Lower lobe of right lung (tissue), 2 donors: ENCODE data around the gene ATP13A4. TPM values are rescaled to one million over a fixed set of nuclear protein-coding genes. Genes with fewer than 3 reads are reported as not detected.

Source experiments
- ATAC-seq, 2 donors: fragments of 200-7000 bp; cut with Tn5 transposase; one replicate each; pipeline ENCODE4 v1.9.1; 2020 to 2022; ENCODE audit warnings: mild to moderate bottlenecking in 2 of 2, moderate library complexity in 2 of 2
- DNase-seq: peaks from one replicate; pipeline ENCODE4 v3.0.0-alpha.2; 2020
- H3K27ac ChIP-seq: fragments of 200-600 bp; one replicate; pipeline ENCODE4 v1.8.0; 2022
- H3K27me3 ChIP-seq: fragments of 200-600 bp; one replicate; pipeline ENCODE4 v1.8.0; 2022; ENCODE audit warnings: low read depth
- H3K36me3 ChIP-seq: fragments of 200-600 bp; one replicate; pipeline ENCODE4 v1.8.0; 2022; ENCODE audit warnings: mild to moderate bottlenecking
- H3K4me1 ChIP-seq: fragments of 200-600 bp; one replicate; pipeline ENCODE4 v1.8.0; 2022
- H3K4me3 ChIP-seq: fragments of 200-600 bp; one replicate; pipeline ENCODE4 v1.8.0; 2022; ENCODE audit warnings: mild to moderate bottlenecking
- H3K9me3 ChIP-seq: fragments of 200-600 bp; one replicate; pipeline ENCODE4 v1.8.0; 2022
- intact Hi-C: fragments of 100-400 bp; cut with DNase I; formaldehyde crosslinking; loops from one replicate; pipeline ENCODE4 v1.11.0; 2022
- total RNA-seq: library from RNA; stranded (reverse); fragmentation: NEBNext Ultra II Directional; extraction: Animal tissue kit (Norgen Biotek cat#: 25700); gene quantifications from one replicate; pipeline ENCODE4 v1.2.1, GENCODE V29; 2021
- TF ChIP-seq, protein P1 (sequence below): fragments of 200-600 bp; IDR thresholded peaks from one replicate; pipeline ENCODE4 v1.8.0; 2022; ENCODE audit warnings: antibody characterized with exemption, mild to moderate bottlenecking
- donor health status: DM: no; HTN: yes; CAD: no; lungs with severe emphysema.

ATP13A4 gene
- total RNA-seq, 1 donor from 2014 or later, result 188 TPM

- Histone ChIP-seq H3K27ac (no peak overlapping the region), H3K4me1 (no peaks in the 10 kb centered on the region), H3K36me3 (no peaks in the 10 kb centered on the region), H3K4me3 (no peak overlapping the region), H3K27me3 (no peaks in the 10 kb centered on the region), H3K9me3 (no peaks in the 10 kb centered on the region)
- ATAC-seq (no peak), DNase-seq (no peak)
- TF ChIP-seq, protein P1, sequence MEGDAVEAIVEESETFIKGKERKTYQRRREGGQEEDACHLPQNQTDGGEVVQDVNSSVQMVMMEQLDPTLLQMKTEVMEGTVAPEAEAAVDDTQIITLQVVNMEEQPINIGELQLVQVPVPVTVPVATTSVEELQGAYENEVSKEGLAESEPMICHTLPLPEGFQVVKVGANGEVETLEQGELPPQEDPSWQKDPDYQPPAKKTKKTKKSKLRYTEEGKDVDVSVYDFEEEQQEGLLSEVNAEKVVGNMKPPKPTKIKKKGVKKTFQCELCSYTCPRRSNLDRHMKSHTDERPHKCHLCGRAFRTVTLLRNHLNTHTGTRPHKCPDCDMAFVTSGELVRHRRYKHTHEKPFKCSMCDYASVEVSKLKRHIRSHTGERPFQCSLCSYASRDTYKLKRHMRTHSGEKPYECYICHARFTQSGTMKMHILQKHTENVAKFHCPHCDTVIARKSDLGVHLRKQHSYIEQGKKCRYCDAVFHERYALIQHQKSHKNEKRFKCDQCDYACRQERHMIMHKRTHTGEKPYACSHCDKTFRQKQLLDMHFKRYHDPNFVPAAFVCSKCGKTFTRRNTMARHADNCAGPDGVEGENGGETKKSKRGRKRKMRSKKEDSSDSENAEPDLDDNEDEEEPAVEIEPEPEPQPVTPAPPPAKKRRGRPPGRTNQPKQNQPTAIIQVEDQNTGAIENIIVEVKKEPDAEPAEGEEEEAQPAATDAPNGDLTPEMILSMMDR, result no peak
- intact Hi-C loops, result no loop called here
Measured at GRCh38 chr3:193354423-193354822, 200.3 kb downstream of the ATP13A4 start.

Other genes starting within 250 kb of the ATP13A4 start
- gene ATP13A5, start 176.1 kb downstream of the ATP13A4 start, total RNA-seq, result 2.0 TPM
- gene OPA1, start 38.3 kb upstream of the ATP13A4 start, total RNA-seq, result 44.0 TPM